ENCODE data around the gene RNF126. TPM values are rescaled to one million over a fixed set of nuclear protein-coding genes. Genes with fewer than 3 reads are reported as not detected.
"Not testable (repeated sequence)": the region's sequence is repeated elsewhere in the genome, so short reads cannot be mapped to it uniquely, and the experiment has no call there.

Gene RNF126
- total RNA-seq, 2 experiments from 2014 or later: 106 to 108 TPM

GRCh38 chr19:621819-622218 lies 41.2 kb downstream of the RNF126 start:
- Mint-ChIP-seq H3K9me3 (no peaks in the 10 kb centered on the region), H3K36me3 (peaks cover 14% of the 10 kb centered on the region), H3K27me3 (no peaks in the 10 kb centered on the region), H3K4me1 (peaks cover under 1% of the 10 kb centered on the region), H3K27ac (no peak overlapping the region), H3K4me3 (no peak overlapping the region)
- no peak for DNase-seq

DNA sequence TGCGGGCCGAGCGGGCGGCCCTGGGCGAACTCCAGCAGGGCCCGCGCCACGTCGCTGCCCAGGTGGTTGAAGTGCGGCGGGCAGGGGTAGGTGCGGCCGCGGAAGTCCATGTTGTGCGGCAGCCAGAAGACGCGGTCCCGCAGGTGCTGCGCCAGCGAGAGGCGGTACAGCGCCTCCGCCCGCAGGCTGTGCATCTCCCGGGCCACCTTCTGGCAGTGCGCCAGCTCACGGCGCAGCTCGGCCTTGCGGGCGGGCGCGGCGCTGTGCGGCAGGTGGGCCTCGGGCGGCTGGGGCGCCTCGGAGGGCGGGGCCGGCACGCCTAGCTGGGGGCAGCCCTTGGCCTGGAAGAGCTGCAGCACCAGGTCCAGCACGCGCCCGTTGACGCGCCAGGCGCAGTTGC lies 41.8 kb downstream of the RNF126 start:
- H3K27me3 Mint-ChIP-seq, H3K27ac Mint-ChIP-seq, H3K9me3 Mint-ChIP-seq, DNase-seq, H3K4me1 Mint-ChIP-seq, H3K4me3 Mint-ChIP-seq: not testable (repeated sequence)
- H3K36me3 Mint-ChIP-seq: peaks cover 13% of the 10 kb centered on the region

DNA sequence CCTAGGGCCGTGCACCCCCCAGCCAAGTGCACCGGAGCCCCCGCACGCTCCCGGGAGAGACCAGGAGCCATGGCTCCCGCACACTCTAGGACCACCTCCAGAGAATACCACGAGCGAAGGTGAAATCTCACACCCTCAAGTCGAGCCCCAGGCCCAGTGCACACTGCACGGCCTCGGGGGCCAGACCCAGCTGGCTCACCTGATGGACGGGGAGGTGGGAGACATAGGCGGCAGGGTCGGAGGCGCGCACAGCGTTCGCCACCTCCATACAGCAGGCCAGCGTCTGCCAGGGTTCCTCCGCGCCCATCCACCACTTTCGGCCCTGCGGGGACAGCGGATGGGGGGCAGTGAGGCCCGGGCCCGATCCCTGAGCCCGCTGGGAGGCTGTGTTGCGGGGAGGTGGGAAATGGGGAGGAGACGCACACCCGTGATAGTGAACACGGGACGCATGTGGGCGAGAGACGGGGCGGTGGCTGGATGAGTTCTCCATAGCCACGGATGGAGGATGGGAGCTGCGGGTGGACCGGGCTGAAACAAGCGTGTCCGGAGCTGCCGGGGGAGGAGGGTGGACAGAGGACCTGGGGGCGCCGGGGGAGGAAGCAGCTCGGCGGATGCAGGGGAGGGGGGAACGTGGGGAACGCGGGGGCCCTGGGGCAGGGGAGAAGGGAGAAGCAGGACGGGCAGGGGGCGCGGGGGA lies 42.7 kb downstream of the RNF126 start:
- Mint-ChIP-seq H3K36me3 (peaks cover 14% of the 10 kb centered on the region), H3K9me3 (no peaks in the 10 kb centered on the region), H3K27me3 (peaks cover 4% of the 10 kb centered on the region), H3K4me3 (no peak overlapping the region), H3K27ac (no peak overlapping the region), H3K4me1 (peaks cover 2% of the 10 kb centered on the region)
- no peak for DNase-seq

- Mint-ChIP-seq H3K27ac (no peak overlapping the region), H3K36me3 (peaks cover 14% of the 10 kb centered on the region), H3K4me3 (no peak overlapping the region), H3K4me1 (peaks cover 2% of the 10 kb centered on the region), H3K27me3 (peaks cover 4% of the 10 kb centered on the region), H3K9me3 (no peaks in the 10 kb centered on the region)
- DNase-seq: no peak
Measured at GRCh38 chr19:619286-620002, 43.6 kb downstream of the RNF126 start.

DNA sequence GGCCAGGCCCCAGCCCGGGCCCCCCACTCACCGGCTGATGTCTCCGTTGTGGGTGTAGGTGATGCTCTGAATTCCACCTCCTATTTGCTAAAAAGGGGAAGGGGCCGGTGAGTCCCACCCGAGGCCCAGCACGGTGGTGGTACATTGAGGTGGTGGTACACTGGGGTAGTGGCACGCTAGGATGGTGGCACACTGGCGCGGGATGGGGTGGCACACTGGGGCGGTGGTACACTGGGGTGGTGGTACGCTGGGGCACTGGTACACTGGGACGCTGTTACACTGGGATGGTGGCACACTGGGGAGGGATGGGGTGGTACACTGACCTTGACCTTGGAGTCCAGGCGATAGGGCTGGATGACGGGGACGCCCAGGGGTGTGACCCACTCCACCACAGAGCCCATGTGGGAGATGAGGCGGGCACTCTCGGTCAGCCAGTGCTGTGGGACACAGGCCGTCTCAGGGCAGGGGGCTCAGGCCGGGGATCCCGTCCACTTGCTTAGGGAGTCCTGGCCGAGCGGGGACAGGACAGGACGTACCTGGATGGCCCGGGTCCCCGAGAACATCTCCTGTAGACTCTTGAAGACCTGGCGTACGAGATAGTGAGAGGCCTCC lies 44.2 kb downstream of the RNF126 start:
- DNase-seq: no peak
- peaks cover 2% of the 10 kb centered on the region for H3K4me1 Mint-ChIP-seq
- peaks cover 14% of the 10 kb centered on the region for H3K36me3 Mint-ChIP-seq
- H3K27ac Mint-ChIP-seq: no peak overlapping the region
- no peak overlapping the region for H3K4me3 Mint-ChIP-seq
- no peaks in the 10 kb centered on the region for H3K9me3 Mint-ChIP-seq
- peaks cover 4% of the 10 kb centered on the region for H3K27me3 Mint-ChIP-seq

GRCh38 chr19:618247-618619 lies 44.8 kb downstream of the RNF126 start:
- DNase-seq: no peak
- Mint-ChIP-seq H3K27ac (no peak overlapping the region), H3K36me3 (peaks cover 14% of the 10 kb centered on the region), H3K4me3 (no peak overlapping the region), H3K27me3 (peaks cover 4% of the 10 kb centered on the region), H3K4me1 (peaks cover 2% of the 10 kb centered on the region), H3K9me3 (no peaks in the 10 kb centered on the region)

GRCh38 chr19:617551-618246 lies 45.3 kb downstream of the RNF126 start:
- H3K36me3 Mint-ChIP-seq: peaks cover 14% of the 10 kb centered on the region
- H3K4me3 Mint-ChIP-seq: no peak overlapping the region
- DNase-seq: no peak
- peaks cover 4% of the 10 kb centered on the region for H3K4me1 Mint-ChIP-seq
- no peaks in the 10 kb centered on the region for H3K9me3 Mint-ChIP-seq
- peaks cover 4% of the 10 kb centered on the region for H3K27me3 Mint-ChIP-seq
- H3K27ac Mint-ChIP-seq: no peak overlapping the region

GRCh38 chr19:616747-617526 lies 46.1 kb downstream of the RNF126 start:
- peaks cover 16% of the 10 kb centered on the region for H3K36me3 Mint-ChIP-seq
- DNase-seq: no peak
- peaks cover 4% of the 10 kb centered on the region for H3K27me3 Mint-ChIP-seq
- no peaks in the 10 kb centered on the region for H3K9me3 Mint-ChIP-seq
- H3K27ac Mint-ChIP-seq: no peak overlapping the region
- H3K4me1 Mint-ChIP-seq: peaks cover 4% of the 10 kb centered on the region
- no peak overlapping the region for H3K4me3 Mint-ChIP-seq

DNA sequence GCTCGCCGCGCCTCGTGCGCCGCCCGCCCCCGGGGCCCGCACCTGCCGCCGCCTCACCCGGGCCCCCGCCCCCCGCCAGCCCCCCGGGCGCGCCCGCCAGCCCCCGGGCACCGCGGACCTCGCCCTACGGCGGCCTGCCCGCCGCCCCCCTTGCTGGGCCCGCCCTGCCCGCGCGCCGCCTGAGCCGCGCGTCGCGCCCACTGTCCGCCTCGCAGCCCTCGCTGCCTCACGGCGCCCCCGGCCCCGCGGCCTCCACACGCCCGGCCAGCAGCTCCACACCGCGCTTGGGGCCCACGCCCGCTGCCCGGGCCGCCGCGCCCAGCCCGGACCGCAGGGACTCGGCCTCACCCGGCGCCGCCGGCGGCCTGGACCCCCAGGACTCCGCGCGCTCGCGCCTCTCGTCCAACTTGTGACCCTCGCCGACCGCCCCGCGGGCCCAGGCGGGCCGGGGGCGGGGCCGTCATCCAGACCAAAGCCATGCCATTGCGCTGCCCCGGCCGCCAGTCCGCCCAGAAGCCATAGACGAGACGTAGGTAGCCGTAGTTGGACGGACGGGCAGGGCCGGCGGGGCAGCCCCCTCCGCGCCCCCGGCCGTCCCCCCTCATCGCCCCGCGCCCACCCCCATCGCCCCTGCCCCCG lies 46.8 kb downstream of the RNF126 start:
- no peak overlapping the region for H3K27ac Mint-ChIP-seq
- H3K4me3 Mint-ChIP-seq: no peak overlapping the region
- H3K36me3 Mint-ChIP-seq: peaks cover 16% of the 10 kb centered on the region
- H3K4me1 Mint-ChIP-seq: peaks cover 8% of the 10 kb centered on the region
- peaks cover 4% of the 10 kb centered on the region for H3K27me3 Mint-ChIP-seq
- H3K9me3 Mint-ChIP-seq: no peaks in the 10 kb centered on the region
- no peak for DNase-seq

GRCh38 chr19:615619-616018 lies 47.4 kb downstream of the RNF126 start:
- no peak overlapping the region for H3K4me3 Mint-ChIP-seq
- DNase-seq: no peak
- no peak overlapping the region for H3K27ac Mint-ChIP-seq
- H3K9me3 Mint-ChIP-seq: no peaks in the 10 kb centered on the region
- peaks cover 4% of the 10 kb centered on the region for H3K27me3 Mint-ChIP-seq
- peaks cover 16% of the 10 kb centered on the region for H3K36me3 Mint-ChIP-seq
- H3K4me1 Mint-ChIP-seq: peaks cover 12% of the 10 kb centered on the region

DNA sequence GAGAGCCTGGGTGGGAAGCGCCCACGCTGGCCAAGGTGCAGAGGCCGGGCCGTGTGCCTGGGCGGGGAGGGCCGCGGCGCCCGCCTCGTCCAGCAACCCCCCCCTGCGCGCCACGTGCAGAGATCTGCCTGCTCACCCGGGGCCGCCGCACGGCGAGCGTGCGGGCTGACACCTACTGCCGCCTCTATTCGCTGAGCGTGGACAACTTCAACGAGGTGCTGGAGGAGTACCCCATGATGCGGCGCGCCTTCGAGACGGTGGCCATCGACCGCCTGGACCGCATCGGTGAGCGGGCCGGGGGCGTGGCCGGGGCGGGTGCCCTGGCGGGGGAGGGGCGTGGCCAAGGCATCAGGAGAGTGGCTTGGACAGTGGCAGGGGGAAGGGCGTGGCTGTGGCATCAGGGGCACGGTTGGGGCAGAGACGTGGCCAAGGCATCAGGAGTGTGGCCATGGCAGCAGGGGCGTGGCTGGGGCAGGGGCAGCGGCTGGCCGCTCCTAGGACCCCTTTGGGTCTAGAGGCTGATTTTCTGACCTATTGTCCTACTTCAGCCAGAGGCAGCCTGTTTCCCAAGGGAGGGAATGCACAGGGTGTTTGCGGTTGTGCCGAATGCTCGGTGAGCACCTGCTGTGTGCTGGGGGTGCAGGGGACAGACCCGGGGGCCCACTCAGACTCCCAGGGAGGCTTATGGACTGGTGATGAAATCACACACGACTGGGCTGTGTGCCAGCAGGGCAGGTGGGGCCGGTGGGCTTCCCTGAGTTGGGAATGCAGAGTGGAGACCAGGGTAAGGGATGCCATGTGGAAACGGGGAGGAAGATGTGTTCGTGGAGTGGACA lies 49.1 kb downstream of the RNF126 start:
- Mint-ChIP-seq H3K27me3 (peaks cover 4% of the 10 kb centered on the region), H3K27ac (no peak overlapping the region), H3K9me3 (no peaks in the 10 kb centered on the region), H3K4me3 (no peak overlapping the region), H3K4me1 (peaks cover 14% of the 10 kb centered on the region), H3K36me3 (peaks cover 15% of the 10 kb centered on the region)
- DNase-seq: no peak

DNA sequence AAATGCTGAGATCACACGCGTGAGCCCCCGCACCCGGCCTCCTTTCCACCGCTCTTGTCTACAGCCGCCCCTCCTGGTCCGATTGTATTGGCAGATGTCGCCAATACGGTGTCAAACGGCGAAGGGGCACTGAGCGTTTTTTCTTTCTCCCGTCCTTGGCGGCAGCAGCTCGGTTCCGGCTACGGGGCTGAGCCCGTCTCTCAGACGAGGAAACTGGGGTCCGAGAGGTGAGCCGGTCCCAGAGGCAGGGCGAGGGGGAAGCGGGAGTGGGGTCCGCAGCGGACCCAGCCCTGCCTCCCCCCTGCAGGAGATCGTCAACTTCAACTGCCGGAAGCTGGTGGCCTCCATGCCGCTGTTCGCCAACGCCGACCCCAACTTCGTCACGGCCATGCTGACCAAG lies 50.1 kb downstream of the RNF126 start:
- no peaks in the 10 kb centered on the region for H3K9me3 Mint-ChIP-seq
- H3K27ac Mint-ChIP-seq: no peak overlapping the region
- peaks cover 14% of the 10 kb centered on the region for H3K4me1 Mint-ChIP-seq
- H3K4me3 Mint-ChIP-seq: no peak overlapping the region
- peaks cover 4% of the 10 kb centered on the region for H3K27me3 Mint-ChIP-seq
- no peak for DNase-seq
- H3K36me3 Mint-ChIP-seq: peaks cover 10% of the 10 kb centered on the region

DNA sequence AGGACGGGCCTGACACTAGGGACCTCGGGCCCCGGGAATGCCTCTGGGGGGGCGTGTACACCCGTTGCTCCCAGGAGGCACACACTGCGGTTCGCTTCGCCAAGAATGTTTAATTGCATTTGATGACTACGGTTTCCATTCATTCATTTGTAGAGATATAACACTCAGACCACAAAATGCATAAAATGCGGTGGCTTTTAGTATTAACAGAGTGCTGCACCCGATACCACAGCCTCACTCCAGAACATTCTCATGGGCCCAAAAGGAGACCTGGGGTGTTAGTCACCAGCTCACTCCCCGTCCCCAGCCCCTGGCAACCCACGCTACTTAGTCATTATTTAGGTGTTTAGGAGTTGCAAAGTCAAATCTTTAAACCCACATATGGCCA lies 51.5 kb downstream of the RNF126 start:
- H3K9me3 Mint-ChIP-seq: no peaks in the 10 kb centered on the region
- H3K27me3 Mint-ChIP-seq: peaks cover 4% of the 10 kb centered on the region
- H3K4me3 Mint-ChIP-seq: peak overlapping the region; percentile 37

More for the DNA sequence above, 51.5 kb downstream of the RNF126 start:
- Mint-ChIP-seq H3K27ac (peak overlapping the region; percentile 96), H3K4me1 (peaks cover 14% of the 10 kb centered on the region), H3K36me3 (peaks cover 6% of the 10 kb centered on the region)
- DNase-seq: peak; percentile 71
